Trophoblast cell (in vitro differentiated cells and primary cell): ENCODE results near the gene BACE2.
"Not testable (repeated sequence)": the region's sequence is repeated elsewhere in the genome, so short reads cannot be mapped to it uniquely, and the experiment has no call there.

Experiments used
- DNase-seq, 2 donors: peaks; one replicate each; pipeline ENCODE4 v3.0.0-alpha.2; 2016
- H2AFZ ChIP-seq: 2 replicates; pipeline ENCODE4 v1.6.1; 2013; ENCODE audit warnings: low read length, moderate library complexity, mild to moderate bottlenecking; ENCODE audit not compliant: insufficient read depth, poor library complexity
- H2AK5ac ChIP-seq: 2 replicates; pipeline ENCODE4 v1.6.1; 2013; ENCODE audit warnings: mild to moderate bottlenecking, low read length
- H2BK120ac ChIP-seq: 2 replicates; pipeline ENCODE4 v1.6.1; 2013; ENCODE audit warnings: low read length, mild to moderate bottlenecking, moderate library complexity; ENCODE audit not compliant: insufficient read depth, poor library complexity
- H2BK12ac ChIP-seq: 2 replicates; pipeline ENCODE4 v1.6.1; 2013; ENCODE audit warnings: mild to moderate bottlenecking, low read length, moderate library complexity
- H2BK5ac ChIP-seq: 2 replicates; pipeline ENCODE4 v1.6.1; 2013; ENCODE audit warnings: low read length, low read depth, moderate library complexity, mild to moderate bottlenecking; ENCODE audit not compliant: poor library complexity
- H3K14ac ChIP-seq: 2 replicates; pipeline ENCODE4 v1.6.1; 2013; ENCODE audit warnings: mild to moderate bottlenecking, low read length
- H3K18ac ChIP-seq: 2 replicates; pipeline ENCODE4 v1.6.1; 2013; ENCODE audit warnings: mild to moderate bottlenecking, low read length
- H3K23ac ChIP-seq: 2 replicates; pipeline ENCODE4 v1.6.1; 2013; ENCODE audit warnings: low read length
- H3K27ac ChIP-seq: 2 replicates; pipeline ENCODE4 v1.5.1; 2013; ENCODE audit warnings: low read depth, mild to moderate bottlenecking, inconsistent platforms, low read length, moderate library complexity
- H3K27me3 ChIP-seq: 2 replicates; pipeline ENCODE4 v1.6.1; 2013; ENCODE audit warnings: inconsistent platforms, mild to moderate bottlenecking, low read length, moderate library complexity; ENCODE audit not compliant: insufficient read depth
- H3K36me3 ChIP-seq, 2 experiments: 1 replicate in 1 of 2; 2 replicates in 1 of 2; pipeline ENCODE4 v1.6.1; 2013; ENCODE audit warnings: low read length in 2 of 2, mild to moderate bottlenecking in 2 of 2, moderate library complexity in 1 of 2; ENCODE audit not compliant: insufficient read depth in 2 of 2, control insufficient read depth in 1 of 2
- H3K4ac ChIP-seq: 2 replicates; pipeline ENCODE4 v1.6.1; 2013; ENCODE audit warnings: low read depth, mild to moderate bottlenecking, low read length, moderate library complexity
- H3K4me1 ChIP-seq, 2 experiments: 1 replicate in 1 of 2; 2 replicates in 1 of 2; pipeline ENCODE4 v1.6.1; 2013; ENCODE audit warnings: low read length in 2 of 2, mild to moderate bottlenecking in 2 of 2, moderate library complexity in 1 of 2; ENCODE audit not compliant: insufficient read depth in 2 of 2, control insufficient read depth in 1 of 2
- H3K4me2 ChIP-seq: 2 replicates; pipeline ENCODE4 v1.6.1; 2013; ENCODE audit warnings: inconsistent platforms, mild to moderate bottlenecking, low read length, moderate library complexity
- H3K4me3 ChIP-seq: 2 replicates; pipeline ENCODE4 v1.5.1; 2013; ENCODE audit warnings: mild to moderate bottlenecking, low read depth, low read length, inconsistent platforms
- H3K79me1 ChIP-seq: one replicate; pipeline ENCODE4 v1.6.1; 2013; ENCODE audit warnings: low read length
- H3K79me2 ChIP-seq: 2 replicates; pipeline ENCODE4 v1.6.1; 2013; ENCODE audit warnings: low read length, mild to moderate bottlenecking; ENCODE audit not compliant: control insufficient read depth, insufficient read depth, poor library complexity
- H3K9ac ChIP-seq: 2 replicates; pipeline ENCODE4 v1.6.1; 2013; ENCODE audit warnings: mild to moderate bottlenecking, low read length
- H3K9me3 ChIP-seq: 2 replicates; pipeline ENCODE4 v1.6.1; 2013; ENCODE audit warnings: low read depth, mild to moderate bottlenecking, control low read depth, inconsistent platforms, low read length; ENCODE audit not compliant: insufficient read depth
- H4K12ac ChIP-seq: 2 replicates; pipeline ENCODE4 v1.6.1; 2013; ENCODE audit warnings: low read depth, mild to moderate bottlenecking, low read length, moderate library complexity
- H4K8ac ChIP-seq: 2 replicates; pipeline ENCODE4 v1.6.1; 2013; ENCODE audit warnings: low read depth, mild to moderate bottlenecking, low read length, moderate library complexity
- H4K91ac ChIP-seq: one replicate; pipeline ENCODE4 v1.6.1; 2013; ENCODE audit warnings: low read depth, mild to moderate bottlenecking, low read length, moderate library complexity
- WGBS: extraction: QIAGEN DNeasy Blood & Tissue Kit; methylation state at CpG from one replicate; pipeline ENCODE4 v1.1.7; 2013; ENCODE audit warnings: missing lambda C conversion rate; ENCODE audit not compliant: insufficient read length, insufficient coverage; ENCODE audit errors: extremely low coverage; 5-methylcytosine and 5-hydroxymethylcytosine counted together

Gene BACE2

GRCh38 chr21:41304068-41304720 is 136.2 kb downstream of the BACE2 start:
- H3K4me1 ChIP-seq: no peaks in the 10 kb centered on the region
- no peaks in the 10 kb centered on the region for H3K36me3 ChIP-seq
- H2BK120ac ChIP-seq: no peak overlapping the region
- no peaks in the 10 kb centered on the region for H3K79me1 ChIP-seq
- no peak overlapping the region for H4K8ac ChIP-seq
- no peak overlapping the region for H3K27ac ChIP-seq
- H3K4me2 ChIP-seq: no peak overlapping the region
- no peak overlapping the region for H3K4ac ChIP-seq
- H2AFZ ChIP-seq: no peak overlapping the region
- no peak overlapping the region for H3K14ac ChIP-seq
- no peak overlapping the region for H3K23ac ChIP-seq
- no peak overlapping the region for H2BK5ac ChIP-seq
- H2AK5ac ChIP-seq: no peak overlapping the region
- no peak overlapping the region for H4K91ac ChIP-seq
- H4K12ac ChIP-seq: no peak overlapping the region
- no CpG with 5 or more reads among the region's 40 CpGs for whole genome bisulfite sequencing
- H2BK12ac ChIP-seq: no peak overlapping the region
- H3K9me3 ChIP-seq: peaks cover 7% of the 10 kb centered on the region
- H3K27me3 ChIP-seq: no peaks in the 10 kb centered on the region
- no peak for DNase-seq
- H3K79me2 ChIP-seq: no peaks in the 10 kb centered on the region
- H3K4me3 ChIP-seq: peak overlapping the region; percentile 48
- H3K18ac ChIP-seq: no peak overlapping the region
- no peak overlapping the region for H3K9ac ChIP-seq

- Histone ChIP-seq H2AK5ac (no peak overlapping the region), H3K23ac (no peak overlapping the region), H3K79me2 (no peaks in the 10 kb centered on the region), H3K9ac (no peak overlapping the region), H3K14ac (no peak overlapping the region), H3K9me3 (peaks cover 7% of the 10 kb centered on the region), H4K91ac (no peak overlapping the region), H3K18ac (no peak overlapping the region), H3K79me1 (no peaks in the 10 kb centered on the region), H2BK12ac (no peak overlapping the region), H4K12ac (no peak overlapping the region), H2AFZ (no peak overlapping the region), H3K36me3 (no peaks in the 10 kb centered on the region), H4K8ac (no peak overlapping the region), H2BK120ac (no peak overlapping the region), H2BK5ac (no peak overlapping the region), H3K4ac (no peak overlapping the region), H3K27me3 (no peaks in the 10 kb centered on the region), H3K4me3 (no peak overlapping the region), H3K4me2 (no peak overlapping the region), H3K4me1 (no peaks in the 10 kb centered on the region), H3K27ac (no peak overlapping the region)
- no peak for DNase-seq
Observed at GRCh38 chr21:41307219-41307618, 139.3 kb downstream of the BACE2 start.

DNA sequence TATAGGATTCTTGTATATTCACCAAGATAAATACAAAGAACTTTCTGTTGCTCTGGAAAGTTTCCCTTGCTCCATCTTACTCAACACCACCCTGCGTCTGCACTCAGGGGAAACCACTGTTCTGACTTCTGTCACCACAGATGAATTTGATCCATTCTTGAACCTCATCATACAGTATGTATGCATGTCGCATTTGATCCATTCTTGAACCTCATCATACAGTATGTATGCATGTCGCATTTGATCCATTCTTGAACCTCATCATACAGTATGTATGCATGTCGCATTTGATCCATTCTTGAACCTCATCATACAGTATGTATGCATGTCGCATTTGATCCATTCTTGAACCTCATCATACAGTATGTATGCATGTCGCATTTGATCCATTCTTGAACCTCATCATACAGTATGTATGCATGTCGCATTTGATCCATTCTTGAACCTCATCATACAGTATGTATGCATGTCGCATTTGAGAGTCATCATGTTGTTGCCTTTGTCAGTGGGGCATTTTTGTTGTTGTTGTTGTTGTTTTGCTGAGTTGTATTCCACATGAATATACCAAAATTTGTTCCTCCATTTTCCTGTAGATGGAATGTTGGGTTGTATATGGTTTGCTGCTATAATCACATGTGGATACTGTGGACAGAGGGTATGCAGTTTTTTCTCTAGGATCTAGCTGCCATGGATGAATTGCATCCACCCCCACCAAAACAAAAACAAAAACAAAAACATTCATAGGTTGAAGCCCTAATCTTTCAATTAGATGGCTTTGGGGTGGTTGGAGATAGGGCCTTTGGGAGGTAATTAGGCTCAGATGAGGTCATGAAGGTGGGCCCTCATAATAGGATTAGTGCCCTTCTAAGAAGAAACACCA is 145.6 kb downstream of the BACE2 start:
- H3K18ac ChIP-seq, H3K79me2 ChIP-seq, H4K91ac ChIP-seq, H4K12ac ChIP-seq, H2BK120ac ChIP-seq, H3K23ac ChIP-seq, H3K4ac ChIP-seq, H3K27ac ChIP-seq, H3K4me1 ChIP-seq, H3K79me1 ChIP-seq, H2AFZ ChIP-seq, H3K4me3 ChIP-seq, H3K36me3 ChIP-seq, H4K8ac ChIP-seq, H3K9ac ChIP-seq, H2AK5ac ChIP-seq, DNase-seq, H3K9me3 ChIP-seq, H2BK12ac ChIP-seq, H3K14ac ChIP-seq, H3K4me2 ChIP-seq, H2BK5ac ChIP-seq: not testable (repeated sequence)
- peaks cover 22% of the 10 kb centered on the region for H3K27me3 ChIP-seq
- no CpG with 5 or more reads among the region's 8 CpGs for WGBS

DNA sequence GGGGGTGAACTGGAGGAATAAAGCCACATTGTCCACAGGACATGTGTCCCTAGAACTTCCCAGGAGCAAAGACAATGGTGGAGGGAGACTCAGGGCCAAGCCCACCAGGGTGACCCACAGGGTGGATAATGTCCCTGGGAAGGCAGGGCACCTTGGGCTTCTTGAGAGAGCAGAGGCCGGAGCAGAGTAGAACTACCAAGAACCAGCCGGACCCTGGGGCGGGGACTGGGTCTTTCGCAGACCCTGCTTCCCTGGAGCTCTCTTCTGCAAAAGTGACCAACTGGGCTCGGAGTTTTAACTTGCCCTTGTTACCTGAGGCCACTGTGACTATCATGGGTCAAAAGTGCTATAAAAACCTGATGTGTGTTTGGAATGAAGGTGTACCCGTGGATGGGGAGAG is 147.8 kb downstream of the BACE2 start:
- Histone ChIP-seq H4K8ac (no peak overlapping the region), H2BK120ac (no peak overlapping the region), H3K18ac (no peak overlapping the region), H3K14ac (no peak overlapping the region), H3K27ac (no peak overlapping the region), H3K79me1 (no peaks in the 10 kb centered on the region), H3K9me3 (peaks cover 2% of the 10 kb centered on the region), H4K91ac (no peak overlapping the region), H2AFZ (no peak overlapping the region), H2BK5ac (no peak overlapping the region), H3K9ac (no peak overlapping the region), H3K23ac (no peak overlapping the region), H3K4me1 (peaks cover 4 to 10% of the 10 kb centered on the region in 2 experiments), H4K12ac (no peak overlapping the region), H3K27me3 (peaks cover 22% of the 10 kb centered on the region), H3K36me3 (no peaks in the 10 kb centered on the region), H2AK5ac (no peak overlapping the region), H3K4me2 (no peak overlapping the region), H3K4ac (no peak overlapping the region), H3K79me2 (no peaks in the 10 kb centered on the region), H2BK12ac (no peak overlapping the region), H3K4me3 (no peak overlapping the region)
- no peak for DNase-seq
- no CpG with 5 or more reads among the region's 6 CpGs for WGBS
